Mucosa of stomach (tissue), 1 donor: ENCODE measurements around the gene HSPG2.

Experiments
- H3K27me3 ChIP-seq: one replicate; pipeline ENCODE4 v1.7.0; 2013; ENCODE audit warnings: mild to moderate bottlenecking, low read length; ENCODE audit not compliant: control insufficient read depth, insufficient read depth
- H3K36me3 ChIP-seq: one replicate; pipeline ENCODE4 v1.7.0; 2013; ENCODE audit warnings: low read length; ENCODE audit not compliant: control insufficient read depth, insufficient read depth
- H3K4me1 ChIP-seq: one replicate; pipeline ENCODE4 v1.7.0; 2013; ENCODE audit warnings: mild to moderate bottlenecking, low read length; ENCODE audit not compliant: control insufficient read depth, insufficient read depth
- H3K4me3 ChIP-seq: one replicate; pipeline ENCODE4 v1.7.0; 2013; ENCODE audit warnings: low read length
- H3K9ac ChIP-seq: one replicate; pipeline ENCODE4 v1.7.0; 2013; ENCODE audit warnings: mild to moderate bottlenecking, low read length, moderate library complexity
- H3K9me3 ChIP-seq: one replicate; pipeline ENCODE4 v1.7.0; 2013; ENCODE audit warnings: mild to moderate bottlenecking, low read length, moderate library complexity; ENCODE audit not compliant: control insufficient read depth
- donor health status: Pancreatic carcinoma.

HSPG2 gene

DNA sequence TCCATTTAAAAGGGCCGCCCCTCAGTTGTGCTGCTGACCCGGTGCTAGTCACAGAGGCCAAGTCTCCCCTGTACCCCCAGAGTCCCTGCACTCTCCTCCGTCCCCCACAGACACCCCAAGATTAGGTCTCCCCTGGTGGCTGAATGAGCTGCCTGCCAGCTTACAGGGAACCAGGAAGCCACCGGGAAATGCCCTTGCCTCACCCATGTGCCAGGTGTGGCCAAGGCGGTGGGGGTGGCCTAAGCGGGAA, 32.7 kb downstream of the HSPG2 start:
- Histone ChIP-seq H3K27me3 (no peaks in the 10 kb centered on the region), H3K36me3 (no peaks in the 10 kb centered on the region), H3K9me3 (no peaks in the 10 kb centered on the region), H3K4me1 (peaks cover 62% of the 10 kb centered on the region), H3K4me3 (no peak overlapping the region), H3K9ac (peak overlapping the region; percentile 46)

DNA sequence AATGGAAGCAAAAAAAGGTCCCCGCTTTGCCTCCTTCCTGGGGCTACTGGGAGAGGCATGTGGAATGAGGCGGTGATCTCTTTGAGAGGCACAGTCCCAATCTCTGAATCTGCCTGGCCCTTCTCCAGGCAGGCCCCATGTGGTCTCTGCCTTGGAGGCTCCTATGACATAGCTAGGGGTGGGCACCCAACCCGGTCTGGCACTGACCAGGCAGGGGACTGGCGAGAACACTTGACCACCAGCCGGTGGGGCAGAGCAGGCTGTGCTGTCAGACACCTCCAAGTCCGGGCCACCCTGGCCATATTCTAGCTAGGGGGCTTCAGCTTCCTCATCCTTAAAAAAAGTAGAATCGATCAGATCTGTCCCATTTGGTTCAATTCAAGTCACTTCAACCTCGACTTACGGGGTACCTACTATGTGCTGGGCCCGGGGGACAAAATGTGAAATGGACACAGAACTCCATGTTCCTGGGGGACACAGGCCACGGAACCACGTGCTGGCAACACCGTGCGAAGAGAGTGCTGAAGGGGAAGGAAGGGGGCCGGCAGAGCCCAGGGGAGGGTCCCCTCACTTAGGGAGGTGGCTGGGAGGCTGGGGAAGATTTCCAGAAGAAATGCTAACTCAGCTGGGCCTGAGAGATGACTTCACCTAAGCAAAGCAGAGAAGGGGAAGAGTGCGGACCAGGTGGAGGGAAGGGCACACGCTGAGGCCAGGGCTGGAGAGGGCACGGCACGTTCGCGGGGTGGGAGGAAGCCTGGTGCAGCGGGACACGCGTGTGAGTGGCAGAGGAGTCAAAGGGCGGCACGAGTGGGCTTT, 33.3 kb downstream of the HSPG2 start:
- no peaks in the 10 kb centered on the region for H3K27me3 ChIP-seq
- no peak overlapping the region for H3K4me3 ChIP-seq
- no peaks in the 10 kb centered on the region for H3K9me3 ChIP-seq
- peak overlapping the region; percentile 46 for H3K9ac ChIP-seq
- H3K36me3 ChIP-seq = no peaks in the 10 kb centered on the region
- H3K4me1 ChIP-seq = peaks cover 62% of the 10 kb centered on the region

DNA sequence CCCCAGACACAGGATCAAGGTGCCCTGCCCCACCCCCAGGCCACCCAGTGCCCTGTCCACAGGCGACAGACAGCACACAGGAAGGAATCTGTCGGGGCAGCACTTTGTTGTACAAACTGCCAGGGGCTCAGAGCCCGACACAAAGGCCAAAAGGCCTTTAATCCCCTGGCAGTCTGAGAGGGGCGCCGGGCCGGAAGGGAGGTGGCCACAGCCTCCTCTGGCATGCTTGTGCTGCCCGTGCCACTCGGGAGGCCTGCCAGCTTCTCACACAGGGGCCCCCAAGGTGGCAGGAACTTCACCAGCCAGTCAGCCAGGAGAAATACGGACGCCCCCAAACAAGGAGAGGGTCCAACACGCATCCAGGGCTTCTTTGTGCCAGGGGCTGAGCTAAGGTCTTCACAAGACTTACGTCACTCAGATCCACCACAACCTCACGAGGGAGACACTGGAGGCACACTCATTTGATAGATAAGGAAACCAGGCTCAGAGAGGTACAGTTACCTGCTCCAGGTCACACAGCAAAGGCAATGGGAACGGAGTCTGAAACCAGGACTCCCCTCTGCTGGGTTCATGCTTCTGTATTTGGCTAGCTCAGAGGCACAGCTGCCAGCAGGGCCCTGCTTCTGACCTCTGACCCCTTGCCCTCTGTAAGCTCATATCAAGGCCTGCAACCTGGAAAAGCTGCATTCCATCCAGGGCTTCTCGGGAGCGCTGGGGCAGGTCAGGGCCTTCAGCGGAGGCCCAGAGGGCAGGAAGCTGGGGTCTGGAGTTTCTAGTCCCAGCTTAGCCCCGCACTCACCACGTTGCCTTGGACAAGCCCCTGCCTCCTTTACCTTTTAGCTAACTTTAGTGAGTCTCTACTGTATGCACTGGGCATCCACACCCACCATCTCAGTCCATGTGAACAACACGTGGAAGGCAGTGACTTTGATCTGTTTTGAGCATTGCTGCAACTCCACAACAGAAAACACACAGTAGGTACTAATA, 34.8 kb downstream of the HSPG2 start:
- no peaks in the 10 kb centered on the region for H3K27me3 ChIP-seq
- H3K4me3 ChIP-seq = no peak overlapping the region
- peak overlapping the region; percentile 33 for H3K9ac ChIP-seq
- peaks cover 76% of the 10 kb centered on the region for H3K4me1 ChIP-seq
- no peaks in the 10 kb centered on the region for H3K9me3 ChIP-seq
- no peaks in the 10 kb centered on the region for H3K36me3 ChIP-seq

DNA sequence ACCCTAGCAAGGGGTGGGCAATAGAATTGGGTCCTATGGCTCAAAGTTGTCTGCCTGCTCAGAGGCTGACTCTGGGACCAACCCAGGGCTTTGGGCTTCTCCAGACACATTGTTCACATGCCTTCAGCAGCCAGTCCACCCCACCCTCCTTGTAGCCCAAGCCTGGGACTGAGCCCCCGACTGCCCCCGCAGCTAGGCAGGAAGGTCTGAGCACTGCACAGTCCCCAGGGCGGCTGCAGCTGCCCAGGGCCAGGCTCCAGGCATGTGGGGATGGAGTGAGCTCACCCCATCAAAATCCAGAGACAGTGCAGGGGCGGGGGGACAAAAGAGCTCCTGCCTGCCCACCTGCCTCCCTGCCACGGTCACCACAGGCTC, 35.6 kb downstream of the HSPG2 start:
- H3K27me3 ChIP-seq = no peaks in the 10 kb centered on the region
- no peaks in the 10 kb centered on the region for H3K9me3 ChIP-seq
- no peak overlapping the region for H3K4me3 ChIP-seq
- H3K4me1 ChIP-seq = peaks cover 85% of the 10 kb centered on the region
- no peaks in the 10 kb centered on the region for H3K36me3 ChIP-seq
- no peak overlapping the region for H3K9ac ChIP-seq

- Histone ChIP-seq H3K9ac (no peak overlapping the region), H3K4me3 (no peak overlapping the region), H3K36me3 (no peaks in the 10 kb centered on the region), H3K4me1 (peaks cover 81% of the 10 kb centered on the region), H3K9me3 (no peaks in the 10 kb centered on the region), H3K27me3 (no peaks in the 10 kb centered on the region)
Measured at GRCh38 chr1:21900766-21901472, 36.2 kb downstream of the HSPG2 start.

DNA sequence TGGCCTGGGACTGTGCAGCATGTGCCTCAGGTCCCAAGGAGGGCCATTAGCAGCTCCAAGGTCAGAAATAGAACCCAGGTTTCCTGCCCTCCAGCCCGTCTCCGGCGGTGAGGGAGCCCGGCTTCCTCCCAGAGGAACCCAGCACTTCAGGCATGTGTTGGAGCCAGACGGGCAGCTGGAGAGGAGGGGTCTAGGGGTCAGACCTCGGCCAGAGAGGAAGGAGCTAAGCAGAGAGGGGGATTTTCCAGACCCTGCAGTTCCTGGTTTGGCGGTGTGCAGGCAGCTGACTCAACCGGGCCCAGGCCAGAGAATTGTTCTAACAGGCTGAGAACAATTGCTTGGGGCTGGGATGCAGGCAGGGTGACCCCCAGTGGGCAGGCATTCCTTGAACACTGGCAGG, 37.1 kb downstream of the HSPG2 start:
- Histone ChIP-seq H3K9me3 (no peaks in the 10 kb centered on the region), H3K4me1 (peaks cover 77% of the 10 kb centered on the region), H3K4me3 (no peak overlapping the region), H3K9ac (no peak overlapping the region), H3K27me3 (no peaks in the 10 kb centered on the region), H3K36me3 (peaks cover 4% of the 10 kb centered on the region)

- Histone ChIP-seq H3K4me1 (peaks cover 72% of the 10 kb centered on the region), H3K4me3 (no peak overlapping the region), H3K9ac (no peak overlapping the region), H3K36me3 (peaks cover 11% of the 10 kb centered on the region), H3K9me3 (no peaks in the 10 kb centered on the region), H3K27me3 (no peaks in the 10 kb centered on the region)
Measured at GRCh38 chr1:21899267-21899810, 37.8 kb downstream of the HSPG2 start.

DNA sequence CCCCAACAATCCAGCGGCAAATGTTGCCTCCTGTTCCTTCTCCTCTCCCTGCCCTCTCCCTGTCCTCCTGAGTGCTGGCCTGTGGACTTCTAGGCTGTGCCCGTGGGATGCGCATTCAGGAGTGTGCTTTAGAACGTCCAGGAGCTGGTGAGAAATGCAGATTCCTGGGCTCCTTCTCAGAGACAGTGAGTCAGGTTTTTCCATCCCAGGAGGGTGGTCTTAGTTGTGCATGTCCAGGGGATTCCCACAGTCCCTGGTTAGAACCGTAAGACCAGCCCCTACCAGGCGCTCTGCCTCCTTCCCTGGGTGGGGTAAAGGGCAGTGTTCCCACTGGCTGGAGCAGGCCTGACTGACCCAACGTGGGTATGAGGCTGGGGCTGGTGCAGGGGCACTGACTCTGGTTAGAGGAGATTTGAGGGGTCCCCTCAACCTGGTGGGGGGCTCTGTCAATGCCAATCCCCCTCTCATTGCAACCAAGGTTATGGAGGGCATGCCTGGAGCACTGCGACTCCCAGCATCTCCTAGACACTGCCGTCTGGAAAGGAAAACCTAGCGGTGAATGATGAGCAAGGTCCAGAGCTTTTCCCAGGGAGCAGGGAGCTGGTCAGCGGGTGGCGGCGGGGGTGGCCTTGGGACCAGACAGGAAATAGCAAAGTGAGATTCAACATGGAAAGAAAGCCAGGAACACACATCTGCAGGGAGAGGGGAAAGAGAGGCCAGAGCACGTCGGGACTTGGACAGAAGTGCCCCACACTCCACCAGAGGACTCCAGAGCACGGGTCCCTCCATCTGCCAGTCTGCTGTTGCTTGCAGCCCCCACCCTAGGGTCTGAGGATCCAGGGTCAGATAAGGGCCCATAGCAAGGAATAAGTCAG, 38.5 kb downstream of the HSPG2 start:
- Histone ChIP-seq H3K9me3 (no peaks in the 10 kb centered on the region), H3K4me3 (no peak overlapping the region), H3K27me3 (no peaks in the 10 kb centered on the region), H3K36me3 (peaks cover 11% of the 10 kb centered on the region), H3K9ac (no peak overlapping the region), H3K4me1 (peaks cover 64% of the 10 kb centered on the region)

GRCh38 chr1:21897844-21898243, 39.3 kb downstream of the HSPG2 start:
- no peaks in the 10 kb centered on the region for H3K9me3 ChIP-seq
- H3K9ac ChIP-seq = no peak overlapping the region
- no peaks in the 10 kb centered on the region for H3K27me3 ChIP-seq
- H3K36me3 ChIP-seq = peaks cover 11% of the 10 kb centered on the region
- H3K4me1 ChIP-seq = peaks cover 63% of the 10 kb centered on the region
- no peak overlapping the region for H3K4me3 ChIP-seq

- Histone ChIP-seq H3K4me1 (peaks cover 54% of the 10 kb centered on the region), H3K27me3 (no peaks in the 10 kb centered on the region), H3K36me3 (peaks cover 11% of the 10 kb centered on the region), H3K9me3 (no peaks in the 10 kb centered on the region), H3K4me3 (no peak overlapping the region), H3K9ac (peak overlapping the region; percentile 41)
Measured at GRCh38 chr1:21896652-21897532, 40.2 kb downstream of the HSPG2 start.
